AG09309 (cell line): ENCODE measurements around the gene SAA4.

ENCODE experiments used
- DNase-seq: peaks from one replicate; pipeline ENCODE4 v3.0.0-alpha.2; 2010; ENCODE audit warnings: low read depth
- H3K4me3 ChIP-seq: 2 replicates; pipeline ENCODE4 v1.5.1; 2011; ENCODE audit warnings: mild to moderate bottlenecking, low read depth, low read length, moderate library complexity; ENCODE audit not compliant: control insufficient read depth
- TF ChIP-seq, protein P1 (sequence below): IDR thresholded peaks from 2 replicates; pipeline ENCODE4 v1.5.1; 2011; ENCODE audit warnings: mild to moderate bottlenecking, low read depth, low read length, inconsistent platforms; ENCODE audit not compliant: insufficient read depth, control insufficient read depth; ENCODE audit errors: missing control alignments

The SAA4 gene, protein sequence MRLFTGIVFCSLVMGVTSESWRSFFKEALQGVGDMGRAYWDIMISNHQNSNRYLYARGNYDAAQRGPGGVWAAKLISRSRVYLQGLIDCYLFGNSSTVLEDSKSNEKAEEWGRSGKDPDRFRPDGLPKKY

DNA sequence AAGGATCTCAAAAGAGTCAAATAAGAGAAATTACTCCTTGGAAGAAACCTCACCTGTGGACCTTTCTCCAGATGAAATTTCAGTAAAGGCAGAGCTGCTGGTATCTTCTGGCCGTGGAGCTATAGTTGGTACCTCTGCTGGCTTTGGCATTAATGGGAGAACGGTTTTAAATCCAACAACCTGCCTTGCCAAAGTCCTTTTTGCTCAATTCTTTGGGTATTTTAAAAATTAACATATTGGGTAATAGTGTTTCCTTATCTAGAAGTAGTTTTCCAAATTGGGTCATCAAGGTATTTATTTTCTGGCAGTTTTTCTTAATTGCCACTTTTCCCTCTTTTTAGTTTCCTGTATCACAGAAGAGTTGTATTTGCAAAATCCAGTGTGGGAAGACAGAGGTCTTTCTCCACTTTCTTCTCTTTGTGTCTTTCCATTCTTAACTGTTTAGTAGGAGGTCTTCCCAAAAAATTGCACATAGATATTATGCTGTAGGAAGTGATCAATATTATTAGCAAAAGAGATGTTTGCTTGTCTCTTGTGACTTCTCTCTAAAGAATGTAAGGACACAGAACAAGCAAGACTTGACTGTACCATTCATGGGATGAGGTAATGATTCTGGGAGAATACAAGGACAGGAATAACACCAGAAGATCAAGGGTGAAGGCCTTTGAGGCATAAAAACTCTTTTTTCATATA lies at the start of gene SAA4:
SAA4 (minus strand) TSS at position 139 of the 693 bp plus-strand sequence. CDS start 876 bp downstream, outside the sequence.
- no peak within 1 kb of the TSS for H3K4me3 ChIP-seq
- DNase-seq: no peak
- TF ChIP-seq, protein P1, sequence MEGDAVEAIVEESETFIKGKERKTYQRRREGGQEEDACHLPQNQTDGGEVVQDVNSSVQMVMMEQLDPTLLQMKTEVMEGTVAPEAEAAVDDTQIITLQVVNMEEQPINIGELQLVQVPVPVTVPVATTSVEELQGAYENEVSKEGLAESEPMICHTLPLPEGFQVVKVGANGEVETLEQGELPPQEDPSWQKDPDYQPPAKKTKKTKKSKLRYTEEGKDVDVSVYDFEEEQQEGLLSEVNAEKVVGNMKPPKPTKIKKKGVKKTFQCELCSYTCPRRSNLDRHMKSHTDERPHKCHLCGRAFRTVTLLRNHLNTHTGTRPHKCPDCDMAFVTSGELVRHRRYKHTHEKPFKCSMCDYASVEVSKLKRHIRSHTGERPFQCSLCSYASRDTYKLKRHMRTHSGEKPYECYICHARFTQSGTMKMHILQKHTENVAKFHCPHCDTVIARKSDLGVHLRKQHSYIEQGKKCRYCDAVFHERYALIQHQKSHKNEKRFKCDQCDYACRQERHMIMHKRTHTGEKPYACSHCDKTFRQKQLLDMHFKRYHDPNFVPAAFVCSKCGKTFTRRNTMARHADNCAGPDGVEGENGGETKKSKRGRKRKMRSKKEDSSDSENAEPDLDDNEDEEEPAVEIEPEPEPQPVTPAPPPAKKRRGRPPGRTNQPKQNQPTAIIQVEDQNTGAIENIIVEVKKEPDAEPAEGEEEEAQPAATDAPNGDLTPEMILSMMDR: no peak

DNA sequence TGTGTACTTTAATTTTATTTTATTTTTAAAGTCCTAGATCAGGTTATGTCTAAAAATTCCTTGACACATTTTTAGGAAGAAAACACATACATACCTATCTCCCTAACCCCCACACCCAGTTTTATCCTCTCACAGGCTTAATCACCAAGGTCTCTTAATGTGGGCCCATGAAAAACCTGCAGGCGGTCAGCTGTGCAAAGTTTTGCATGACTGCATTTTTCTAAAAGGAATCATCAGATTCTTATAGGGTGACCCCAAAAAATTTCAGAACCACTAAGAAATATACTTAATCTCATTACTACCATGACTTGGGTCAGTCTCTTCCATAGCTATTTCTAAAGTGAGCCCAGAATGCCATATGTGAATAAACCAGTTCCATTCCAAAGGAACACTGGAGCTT lies 49.2 kb upstream of the SAA4 start:
- DNase-seq: no peak
- no peak overlapping the region for H3K4me3 ChIP-seq
- TF ChIP-seq, protein P1: no peak

DNA sequence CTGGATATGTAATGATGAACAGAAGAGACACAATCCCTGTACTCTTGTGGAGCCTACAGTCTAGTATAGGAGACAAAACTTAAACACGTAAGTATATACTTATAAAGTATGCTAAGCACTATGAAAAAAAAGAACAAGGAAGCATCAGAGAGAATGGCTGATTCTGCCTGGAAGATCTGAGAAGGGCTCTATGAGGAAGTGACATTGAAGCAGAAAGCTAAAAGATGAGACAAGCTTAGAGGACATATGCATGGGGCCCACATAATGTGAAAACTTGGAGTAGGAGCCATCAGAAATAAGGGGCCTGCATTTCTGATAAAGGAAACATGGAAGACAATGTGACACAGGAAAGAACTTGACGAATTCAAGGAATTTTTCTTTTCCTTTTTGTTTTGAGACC lies 46.0 kb upstream of the SAA4 start:
- no peak overlapping the region for H3K4me3 ChIP-seq
- TF ChIP-seq, protein P1: no peak
- no peak for DNase-seq

DNA sequence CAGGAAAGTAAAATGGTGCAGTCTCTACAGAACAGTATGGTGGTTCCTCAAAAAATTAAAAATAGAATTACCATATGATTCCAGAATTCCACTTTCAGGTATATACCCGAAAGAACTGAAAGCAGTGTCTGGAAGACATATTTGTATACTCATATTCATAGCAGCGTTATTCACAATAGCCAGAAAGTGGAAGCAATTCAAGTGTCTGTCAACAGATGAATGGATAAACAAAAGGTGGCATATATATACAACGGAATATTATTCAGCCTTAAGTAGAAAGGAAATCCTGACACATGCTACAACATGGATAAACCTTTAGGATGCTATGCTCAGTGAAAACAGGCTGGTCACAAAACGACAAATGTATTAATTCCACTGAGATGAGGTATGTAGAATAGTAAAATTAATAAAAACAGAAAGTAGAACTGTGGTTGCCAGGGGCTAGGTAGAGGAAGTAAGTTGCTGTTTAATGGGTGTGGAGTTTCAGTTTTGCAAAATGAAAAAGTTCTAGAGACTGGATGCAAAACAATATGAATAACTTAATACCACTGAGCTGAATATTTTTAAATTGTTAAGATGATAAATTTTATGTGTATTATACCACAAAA lies 43.9 kb upstream of the SAA4 start:
- TF ChIP-seq, protein P1: no peak
- DNase-seq: no peak
- no peak overlapping the region for H3K4me3 ChIP-seq

DNA sequence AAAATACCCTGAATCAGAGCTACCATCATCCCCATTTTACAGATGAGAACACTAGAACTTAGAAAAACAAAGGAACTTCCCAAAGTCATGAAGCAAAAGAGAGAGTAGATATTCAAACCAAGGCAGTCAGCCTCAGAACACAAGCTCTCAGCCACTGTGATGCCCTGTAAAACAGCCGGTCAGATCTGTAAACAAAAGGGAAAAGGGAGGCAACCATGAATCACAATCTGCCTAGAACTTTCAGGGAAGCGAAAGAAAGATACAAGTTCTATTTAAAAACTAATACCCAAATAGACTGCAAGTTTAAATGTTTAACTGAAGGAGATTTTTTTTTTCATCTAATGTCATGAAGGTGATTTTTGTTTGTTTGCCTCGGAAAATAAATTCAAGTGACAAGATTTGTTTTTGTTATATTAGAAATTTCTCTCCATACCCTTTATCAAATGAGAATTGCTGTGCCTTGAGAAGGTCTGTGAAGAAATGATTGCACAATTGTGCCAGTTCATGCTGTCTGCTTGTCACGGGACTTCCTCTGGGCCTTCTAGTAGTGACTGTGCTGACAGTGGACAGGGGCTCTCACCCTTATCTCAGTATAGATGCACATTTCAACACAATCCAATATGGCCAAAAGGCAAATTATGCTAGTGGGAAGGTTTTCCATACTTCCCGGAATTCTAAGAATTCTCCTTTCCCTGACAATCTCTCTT lies 41.1 kb upstream of the SAA4 start:
- no peak overlapping the region for H3K4me3 ChIP-seq
- DNase-seq: no peak
- TF ChIP-seq, protein P1: no peak

DNA sequence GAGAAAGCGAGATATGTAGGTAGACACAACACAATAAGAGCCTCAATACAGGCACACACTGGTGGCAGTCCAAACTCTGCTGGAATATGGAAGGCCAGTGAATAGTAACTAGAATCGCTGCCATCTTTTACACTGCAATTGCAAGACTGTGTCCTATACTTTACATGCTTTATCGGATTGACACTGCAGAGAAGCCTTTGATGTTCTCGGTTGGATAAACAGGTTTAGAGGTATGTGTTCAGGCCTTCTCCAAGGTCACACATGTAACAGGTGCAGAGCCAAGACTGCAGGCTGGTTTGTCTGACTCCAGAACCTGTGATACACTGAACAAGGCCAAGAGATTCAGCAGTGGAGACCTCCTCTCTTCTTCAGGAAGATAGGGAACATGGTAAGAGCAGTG lies 34.6 kb upstream of the SAA4 start:
- DNase-seq: no peak

More for the DNA sequence above, 34.6 kb upstream of the SAA4 start:
- TF ChIP-seq, protein P1: no peak
- H3K4me3 ChIP-seq: no peak overlapping the region
